ENCODE data around the gene RFK.

RFK gene

GRCh38 chr9:76415731-76416130, 21.5 kb upstream of the RFK start:
- Histone ChIP-seq H2BK120ac (ENCODE audit: low read depth, low read length) (no peak overlapping the region), H3K18ac (ENCODE audit: low read length) (no peak overlapping the region), H3K79me1 (ENCODE audit: low read depth, low read length) (no peaks in the 10 kb centered on the region), H2BK5ac (ENCODE audit: low read length) (no peak overlapping the region), H3K4me1 (ENCODE audit: control insufficient read depth in 2 of 2, insufficient read depth in 1 of 2, low read depth in 1 of 2, low read length in 2 of 2) (no peaks in the 10 kb centered on the region), H3K9me3 (replicated peaks in 1 of 2; ENCODE audit: control insufficient read depth in 2 of 2, insufficient read depth in 1 of 2, low read depth in 1 of 2, low read length in 2 of 2) (peaks cover 0 to 18% of the 10 kb centered on the region in 2 donors), H2AK5ac (ENCODE audit: low read depth, low read length) (no peak overlapping the region), H3K27ac (replicated peaks; ENCODE audit: low read length) (no peak overlapping the region), H3K14ac (ENCODE audit: low read length) (no peak overlapping the region), H2BK12ac (ENCODE audit: low read length) (no peak overlapping the region), H4K8ac (ENCODE audit: low read depth, low read length) (no peak overlapping the region), H3K4me3 (ENCODE audit: low read length in 2 of 2) (no peak overlapping the region), H3K36me3 (replicated peaks in 1 of 2; ENCODE audit: control insufficient read depth in 2 of 2, insufficient read depth in 2 of 2, low read length in 2 of 2) (no peaks in the 10 kb centered on the region), H3K23ac (ENCODE audit: low read depth, low read length, poor library complexity) (no peak overlapping the region), H2AFZ (ENCODE audit: low read length) (no peak overlapping the region), H3K9ac (ENCODE audit: low read depth, low read length, poor library complexity) (no peak overlapping the region), H2BK15ac (ENCODE audit: low read length) (no peak overlapping the region), H3K4me2 (ENCODE audit: insufficient read depth, low read length, poor library complexity, severe bottlenecking) (no peak overlapping the region), H4K91ac (ENCODE audit: low read depth, low read length, poor library complexity) (no peak overlapping the region), H3K4ac (ENCODE audit: low read length) (no peak overlapping the region), H3K27me3 (ENCODE audit: control insufficient read depth in 3 of 3, insufficient read depth in 3 of 3, low read depth in 1 of 3, low read length in 3 of 3) (no peaks in the 10 kb centered on the region)
- DNase-seq (ENCODE audit: low spot score), result no peak

GRCh38 chr9:76415154-76415553, 20.9 kb upstream of the RFK start:
- H3K9ac ChIP-seq (ENCODE audit: low read depth, low read length, poor library complexity), result no peak overlapping the region
- H2BK15ac ChIP-seq (ENCODE audit: low read length), result no peak overlapping the region
- no peak overlapping the region for H3K4ac ChIP-seq (ENCODE audit: low read length)
- H2BK12ac ChIP-seq (ENCODE audit: low read length), result no peak overlapping the region
- no CpG with 5 or more reads among the region's 2 CpGs for WGBS, 2 donors (ENCODE audit: extremely low coverage in 2 of 2, insufficient read length in 2 of 2, insufficient replicate concordance in 1 of 2)
- no peak overlapping the region for H3K14ac ChIP-seq (ENCODE audit: low read length)
- no peak overlapping the region for H2AFZ ChIP-seq (ENCODE audit: low read length)
- H4K8ac ChIP-seq (ENCODE audit: low read depth, low read length), result no peak overlapping the region
- H3K4me3 ChIP-seq (ENCODE audit: low read length in 2 of 2), result no peak overlapping the region
- H3K23ac ChIP-seq (ENCODE audit: low read depth, low read length, poor library complexity), result no peak overlapping the region
- H4K91ac ChIP-seq (ENCODE audit: low read depth, low read length, poor library complexity), result no peak overlapping the region
- no peaks in the 10 kb centered on the region for H3K79me1 ChIP-seq (ENCODE audit: low read depth, low read length)
- no peak overlapping the region for H2AK5ac ChIP-seq (ENCODE audit: low read depth, low read length)
- no peaks in the 10 kb centered on the region for H3K4me1 ChIP-seq (ENCODE audit: control insufficient read depth in 2 of 2, insufficient read depth in 1 of 2, low read depth in 1 of 2, low read length in 2 of 2)
- H2BK120ac ChIP-seq (ENCODE audit: low read depth, low read length), result no peak overlapping the region
- DNase-seq (ENCODE audit: low spot score), result no peak
- H3K9me3 ChIP-seq (replicated peaks in 1 of 2; ENCODE audit: control insufficient read depth in 2 of 2, insufficient read depth in 1 of 2, low read depth in 1 of 2, low read length in 2 of 2), result peaks cover 0 to 18% of the 10 kb centered on the region in 2 donors
- no peak overlapping the region for H3K18ac ChIP-seq (ENCODE audit: low read length)
- H2BK5ac ChIP-seq (ENCODE audit: low read length), result no peak overlapping the region
- H3K27me3 ChIP-seq (ENCODE audit: control insufficient read depth in 3 of 3, insufficient read depth in 3 of 3, low read depth in 1 of 3, low read length in 3 of 3), result no peaks in the 10 kb centered on the region
- H3K36me3 ChIP-seq (replicated peaks in 1 of 2; ENCODE audit: control insufficient read depth in 2 of 2, insufficient read depth in 2 of 2, low read length in 2 of 2), result no peaks in the 10 kb centered on the region
- no peak overlapping the region for H3K27ac ChIP-seq (replicated peaks; ENCODE audit: low read length)
- H3K4me2 ChIP-seq (ENCODE audit: insufficient read depth, low read length, poor library complexity, severe bottlenecking), result no peak overlapping the region

GRCh38 chr9:76414661-76415060, 20.4 kb upstream of the RFK start:
- WGBS, 2 donors (ENCODE audit: extremely low coverage in 2 of 2, insufficient read length in 2 of 2, insufficient replicate concordance in 1 of 2), result no CpG with 5 or more reads among the region's 4 CpGs
- Histone ChIP-seq H3K4me1 (ENCODE audit: control insufficient read depth in 2 of 2, insufficient read depth in 1 of 2, low read depth in 1 of 2, low read length in 2 of 2) (no peaks in the 10 kb centered on the region), H4K8ac (ENCODE audit: low read depth, low read length) (no peak overlapping the region), H2AFZ (ENCODE audit: low read length) (no peak overlapping the region), H2BK120ac (ENCODE audit: low read depth, low read length) (no peak overlapping the region), H3K23ac (ENCODE audit: low read depth, low read length, poor library complexity) (no peak overlapping the region), H3K9ac (ENCODE audit: low read depth, low read length, poor library complexity) (no peak overlapping the region), H3K27me3 (ENCODE audit: control insufficient read depth in 3 of 3, insufficient read depth in 3 of 3, low read depth in 1 of 3, low read length in 3 of 3) (no peaks in the 10 kb centered on the region), H2BK5ac (ENCODE audit: low read length) (no peak overlapping the region), H3K36me3 (replicated peaks in 1 of 2; ENCODE audit: control insufficient read depth in 2 of 2, insufficient read depth in 2 of 2, low read length in 2 of 2) (no peaks in the 10 kb centered on the region), H3K4ac (ENCODE audit: low read length) (no peak overlapping the region), H3K79me1 (ENCODE audit: low read depth, low read length) (no peaks in the 10 kb centered on the region), H2BK12ac (ENCODE audit: low read length) (no peak overlapping the region), H4K91ac (ENCODE audit: low read depth, low read length, poor library complexity) (no peak overlapping the region), H2AK5ac (ENCODE audit: low read depth, low read length) (no peak overlapping the region), H2BK15ac (ENCODE audit: low read length) (no peak overlapping the region), H3K4me3 (ENCODE audit: low read length in 2 of 2) (no peak overlapping the region), H3K18ac (ENCODE audit: low read length) (no peak overlapping the region), H3K27ac (replicated peaks; ENCODE audit: low read length) (no peak overlapping the region), H3K14ac (ENCODE audit: low read length) (no peak overlapping the region), H3K9me3 (replicated peaks in 1 of 2; ENCODE audit: control insufficient read depth in 2 of 2, insufficient read depth in 1 of 2, low read depth in 1 of 2, low read length in 2 of 2) (peaks cover 0 to 18% of the 10 kb centered on the region in 2 donors), H3K4me2 (ENCODE audit: insufficient read depth, low read length, poor library complexity, severe bottlenecking) (no peak overlapping the region)
- DNase-seq (ENCODE audit: low spot score), result no peak

- Histone ChIP-seq H3K23ac (ENCODE audit: low read depth, low read length, poor library complexity) (no peak overlapping the region), H4K8ac (ENCODE audit: low read depth, low read length) (no peak overlapping the region), H3K4me3 (ENCODE audit: low read length in 2 of 2) (no peak overlapping the region), H2BK5ac (ENCODE audit: low read length) (no peak overlapping the region), H3K14ac (ENCODE audit: low read length) (no peak overlapping the region), H3K27ac (replicated peaks; ENCODE audit: low read length) (no peak overlapping the region), H2BK15ac (ENCODE audit: low read length) (no peak overlapping the region), H3K27me3 (ENCODE audit: control insufficient read depth in 3 of 3, insufficient read depth in 3 of 3, low read depth in 1 of 3, low read length in 3 of 3) (no peaks in the 10 kb centered on the region), H4K91ac (ENCODE audit: low read depth, low read length, poor library complexity) (no peak overlapping the region), H2AK5ac (ENCODE audit: low read depth, low read length) (no peak overlapping the region), H2BK120ac (ENCODE audit: low read depth, low read length) (no peak overlapping the region), H3K18ac (ENCODE audit: low read length) (no peak overlapping the region), H3K4me2 (ENCODE audit: insufficient read depth, low read length, poor library complexity, severe bottlenecking) (no peak overlapping the region), H2AFZ (ENCODE audit: low read length) (no peak overlapping the region), H3K79me1 (ENCODE audit: low read depth, low read length) (no peaks in the 10 kb centered on the region), H3K9ac (ENCODE audit: low read depth, low read length, poor library complexity) (no peak overlapping the region), H3K9me3 (replicated peaks in 1 of 2; ENCODE audit: control insufficient read depth in 2 of 2, insufficient read depth in 1 of 2, low read depth in 1 of 2, low read length in 2 of 2) (peaks cover 0 to 18% of the 10 kb centered on the region in 2 donors), H3K36me3 (replicated peaks in 1 of 2; ENCODE audit: control insufficient read depth in 2 of 2, insufficient read depth in 2 of 2, low read length in 2 of 2) (no peaks in the 10 kb centered on the region), H3K4ac (ENCODE audit: low read length) (no peak overlapping the region), H3K4me1 (ENCODE audit: control insufficient read depth in 2 of 2, insufficient read depth in 1 of 2, low read depth in 1 of 2, low read length in 2 of 2) (no peaks in the 10 kb centered on the region), H2BK12ac (ENCODE audit: low read length) (no peak overlapping the region)
- DNase-seq (ENCODE audit: low spot score), result no peak
Measured at GRCh38 chr9:76413658-76414057, 19.4 kb upstream of the RFK start.

Data from neuronal stem cell (in vitro differentiated cells).